Psoas muscle (tissue), 8 donors: ENCODE data around the gene PDHX. TPM values are rescaled to one million over a fixed set of nuclear protein-coding genes. Genes with fewer than 3 reads are reported as not detected.
A peak's percentile ranks its signal among the peaks of the same experiment; 100 is the strongest.

Experiments used
- ATAC-seq, 4 donors: fragments of 200-7000 bp; cut with Tn5 transposase; one replicate each; pipeline ENCODE4 v1.9.1; 2020; ENCODE audit warnings: moderate library complexity in 3 of 4, mild to moderate bottlenecking in 2 of 4
- DNase-seq, 2 donors: peaks; one replicate each; pipeline ENCODE4 v3.0.0-alpha.2; 2020
- H3K27ac ChIP-seq: fragments of 200-600 bp; one replicate; pipeline ENCODE4 v1.8.0; 2022
- H3K27me3 ChIP-seq, 3 donors: fragments of 200-600 bp in 1 of 3; one replicate each; pipeline versions ENCODE4 v1.6.1 to v1.8.0; 2013 to 2022; ENCODE audit warnings: low read length in 2 of 3, mild to moderate bottlenecking in 2 of 3, moderate library complexity in 1 of 3; ENCODE audit not compliant: insufficient read depth in 3 of 3
- H3K36me3 ChIP-seq, 2 donors: fragments of 200-600 bp in 1 of 2; one replicate each; pipeline versions ENCODE4 v1.6.1 to v1.8.0; 2013 to 2022; ENCODE audit warnings: low read depth in 1 of 2, mild to moderate bottlenecking in 1 of 2, moderate library complexity in 1 of 2; ENCODE audit not compliant: insufficient read depth in 1 of 2
- H3K4me1 ChIP-seq: fragments of 200-600 bp; one replicate; pipeline ENCODE4 v1.8.0; 2022
- H3K4me3 ChIP-seq: fragments of 200-600 bp; one replicate; pipeline ENCODE4 v1.8.0; 2022; ENCODE audit warnings: mild to moderate bottlenecking
- H3K9me3 ChIP-seq: fragments of 200-600 bp; one replicate; pipeline ENCODE4 v1.8.0; 2022
- CTCF ChIP-seq: fragments of 200-600 bp; IDR thresholded peaks from one replicate; pipeline ENCODE4 v1.8.0; 2022; ENCODE audit warnings: antibody characterized with exemption
- WGBS, 3 donors: extraction: QIAGEN DNeasy Blood & Tissue Kit; methylation state at CpG; one replicate each; pipeline versions ENCODE4 v1.1.6 to v1.1.7; 2013; 5-methylcytosine and 5-hydroxymethylcytosine counted together
- intact Hi-C, 2 donors: fragments of 100-400 bp; cut with DNase I; formaldehyde crosslinking; loops; one replicate each; pipeline versions ENCODE4 v1.11.0 to v1.14.2; 2022
- polyA plus RNA-seq, 3 donors: library from polyadenylated mRNA; stranded (reverse); fragments of 200-250 nt; gene quantifications; one replicate each; pipeline ENCODE4 v1.2.3, GENCODE V29; 2013
- total RNA-seq, 4 donors: library from RNA; stranded (reverse); fragmentation: NEBNext Ultra II Directional in 2 of 4; extraction: Animal tissue kit (Norgen Biotek cat#: 25700) in 2 of 4; gene quantifications; one replicate each; pipeline versions ENCODE4 v1.2.1 to v1.2.4, GENCODE V29; 2021 to 2023
- donor health status: healthy with polysubstance abuse.
- donor health status: DM: no; HTN: no; CAD: no; lungs with moderate emphysema.
- donor health status: Bipolar disorder and iron deficiency.
- donor health status: healthy.
- donor health status: DM: yes; HTN: yes; CAD: no.
- donor health status: DM: no; HTN: no; CAD: no.
- donor health status: DM: no; HTN: no; CAD: no.
- donor health status: DM: yes; HTN: yes; CAD: no.

The PDHX gene
- total and polyA plus RNA-seq, 7 donors, result 64.6 to 189 (median 101) TPM

- Histone ChIP-seq H3K27me3 (no peaks in the 10 kb centered on the region), H3K4me1 (peaks cover 15% of the 10 kb centered on the region), H3K9me3 (no peaks in the 10 kb centered on the region), H3K27ac (no peak overlapping the region), H3K4me3 (no peak overlapping the region), H3K36me3 (peaks cover 7 to 57% of the 10 kb centered on the region in 2 donors)
- DNase-seq (no peak), ATAC-seq (no peak)
- TF ChIP-seq CTCF, result no peak
- intact Hi-C loops, result no loop called here
- 79 to 93% (median 88%) methylated on average over 5 of the region's 5 CpGs for WGBS, 3 donors
Measured at GRCh38 chr11:34987617-34988016, 71.2 kb downstream of the PDHX start.

GRCh38 chr11:34988294-34989255, 72.2 kb downstream of the PDHX start:
- intact Hi-C loops, result no loop called here
- no peaks in the 10 kb centered on the region for H3K27me3 ChIP-seq

GRCh38 chr11:34990916-34991315, 74.5 kb downstream of the PDHX start:
- Histone ChIP-seq H3K9me3 (no peaks in the 10 kb centered on the region), H3K27me3 (no peaks in the 10 kb centered on the region), H3K4me1 (peaks cover 15% of the 10 kb centered on the region), H3K4me3 (no peak overlapping the region), H3K27ac (no peak overlapping the region), H3K36me3 (peaks cover 0 to 57% of the 10 kb centered on the region in 2 donors)
- intact Hi-C loops, result no loop called here
- DNase-seq (no peak), ATAC-seq (no peak)
- TF ChIP-seq CTCF, result no peak
- WGBS, 3 donors, result 97 to 99% (median 99%) methylated on average over 2 of the region's 2 CpGs

More at GRCh38 chr11:34988294-34989255, 72.2 kb downstream of the PDHX start:
- no peak for TF ChIP-seq CTCF
- H3K4me3 ChIP-seq, result no peak overlapping the region
- ATAC-seq (peak in 1 of 4 donors; percentile 43), DNase-seq (no peak)
- peaks cover 7 to 64% of the 10 kb centered on the region in 2 donors for H3K36me3 ChIP-seq
- no peak overlapping the region for H3K27ac ChIP-seq
- 77 to 84% (median 81%) methylated on average over 4 of the region's 4 CpGs for WGBS, 3 donors
- peaks cover 15% of the 10 kb centered on the region for H3K4me1 ChIP-seq
- H3K9me3 ChIP-seq, result no peaks in the 10 kb centered on the region

- H3K36me3 ChIP-seq, result peaks cover 0 to 36% of the 10 kb centered on the region in 2 donors
- H3K9me3 ChIP-seq, result no peaks in the 10 kb centered on the region
- intact Hi-C loops, result loop anchor here (5.0 kb wide), 4 partner anchors 48 to 397 kb away; no protein-coding TSS in a partner anchor
- H3K4me3 ChIP-seq, result no peak overlapping the region
- H3K4me1 ChIP-seq, result no peaks in the 10 kb centered on the region
- no peak for TF ChIP-seq CTCF
- no peaks in the 10 kb centered on the region for H3K27me3 ChIP-seq
- WGBS, 3 donors, result 89 to 92% (median 91%) methylated on average over 9 of the region's 9 CpGs
- no peak overlapping the region for H3K27ac ChIP-seq
- ATAC-seq (no peak), DNase-seq (no peak)
Measured at GRCh38 chr11:34994854-34995253, 78.4 kb downstream of the PDHX start.
